Measurements from ENCODE around the gene EYA2. TPM values are rescaled to one million over a fixed set of nuclear protein-coding genes. Genes with fewer than 3 reads are reported as not detected.
A peak's percentile ranks its signal among the peaks of the same experiment; 100 is the strongest.

The EYA2 gene
- polyA plus RNA-seq, 1 experiment, result 4.0 TPM

- ChIA-PET CTCF (interaction anchor here (0.9 to 1.7 kb wide), 3 partner anchors 34 to 247 kb away, joined by 3 to 4 read pairs (median 4); no protein-coding TSS in a partner anchor), POLR2A (interaction anchor here (0.6 to 2.1 kb wide), 7 partner anchors 32 to 267 kb away, joined by 3 to 12 read pairs (median 4); no protein-coding TSS in a partner anchor)
- no peak for TF ChIP-seq CTCF (IDR thresholded peaks at IDR 0.05; ENCODE audit: low read depth, low read length)
- peak; percentile 88 for DNase-seq (ENCODE audit: low read depth, low spot score)
- Histone ChIP-seq H3K9me3 (ENCODE audit: control insufficient read depth, insufficient read depth, low read length) (no peaks in the 10 kb centered on the region), H3K4me3 (ENCODE audit: low read depth, low read length) (no peak overlapping the region), H3K27me3 (ENCODE audit: control insufficient read depth, insufficient read depth, low read length) (no peaks in the 10 kb centered on the region), H3K27ac (ENCODE audit: low read depth, low read length) (peak overlapping the region; percentile 47)
Measured at GRCh38 chr20:47019121-47019824, 124.6 kb downstream of the EYA2 start.

- peak; percentile 26; the same call in 1 of the 2 replicates for TF ChIP-seq CTCF (IDR thresholded peaks at IDR 0.05; ENCODE audit: low read depth, low read length)
- Histone ChIP-seq H3K4me3 (ENCODE audit: low read depth, low read length) (no peak overlapping the region), H3K27ac (ENCODE audit: low read depth, low read length) (no peak overlapping the region), H3K27me3 (ENCODE audit: control insufficient read depth, insufficient read depth, low read length) (no peaks in the 10 kb centered on the region), H3K9me3 (ENCODE audit: control insufficient read depth, insufficient read depth, low read length) (no peaks in the 10 kb centered on the region)
- DNase-seq (ENCODE audit: low read depth, low spot score), result peak; percentile 26
- ChIA-PET CTCF (interaction anchor here (0.6 to 1.7 kb wide), 9 partner anchors 125 to 707 kb away, joined by 3 to 10 read pairs (median 4); no protein-coding TSS in a partner anchor), POLR2A (interaction anchor here (0.6 to 2.1 kb wide), 2 partner anchors 35 to 66 kb away, joined by 3 to 12 read pairs; no protein-coding TSS in a partner anchor)
Measured at GRCh38 chr20:47020231-47020630, 125.6 kb downstream of the EYA2 start.

GRCh38 chr20:47021850-47022249 lies 127.2 kb downstream of the EYA2 start:
- ChIA-PET CTCF (no interaction called here), POLR2A (no interaction called here)
- no peak for TF ChIP-seq CTCF (IDR thresholded peaks at IDR 0.05; ENCODE audit: low read depth, low read length)
- no peak for DNase-seq (ENCODE audit: low read depth, low spot score)
- no peak overlapping the region for H3K27ac ChIP-seq (ENCODE audit: low read depth, low read length)
- H3K4me3 ChIP-seq (ENCODE audit: low read depth, low read length), result no peak overlapping the region
- no peaks in the 10 kb centered on the region for H3K9me3 ChIP-seq (ENCODE audit: control insufficient read depth, insufficient read depth, low read length)
- H3K27me3 ChIP-seq (ENCODE audit: control insufficient read depth, insufficient read depth, low read length), result no peaks in the 10 kb centered on the region

GRCh38 chr20:47024461-47024937 lies 129.9 kb downstream of the EYA2 start:
- H3K27ac ChIP-seq (ENCODE audit: low read depth, low read length), result peak overlapping the region; percentile 47
- DNase-seq (ENCODE audit: low read depth, low spot score), result peak; percentile 61
- H3K27me3 ChIP-seq (ENCODE audit: control insufficient read depth, insufficient read depth, low read length), result no peaks in the 10 kb centered on the region
- no peak for TF ChIP-seq CTCF (IDR thresholded peaks at IDR 0.05; ENCODE audit: low read depth, low read length)
- no peak overlapping the region for H3K4me3 ChIP-seq (ENCODE audit: low read depth, low read length)
- POLR2A ChIA-PET, result no interaction called here
- CTCF ChIA-PET, result interaction anchor here (0.8 to 2.0 kb wide), 2 partner anchors 87 to 272 kb away, joined by 4 to 5 read pairs; no protein-coding TSS in a partner anchor
- H3K9me3 ChIP-seq (ENCODE audit: control insufficient read depth, insufficient read depth, low read length), result peaks cover 6% of the 10 kb centered on the region; the same call in 1 of the 2 replicates

- TF ChIP-seq CTCF (IDR thresholded peaks at IDR 0.05; ENCODE audit: low read depth, low read length), result no peak
- POLR2A ChIA-PET, result no interaction called here
- CTCF ChIA-PET, result interaction anchor here (0.6 kb wide), 1 partner anchor 502 kb away, joined by 3 read pairs; no protein-coding TSS in a partner anchor
- Histone ChIP-seq H3K4me3 (ENCODE audit: low read depth, low read length) (no peak overlapping the region), H3K27ac (ENCODE audit: low read depth, low read length) (no peak overlapping the region), H3K27me3 (ENCODE audit: control insufficient read depth, insufficient read depth, low read length) (no peaks in the 10 kb centered on the region), H3K9me3 (ENCODE audit: control insufficient read depth, insufficient read depth, low read length) (peaks cover 6% of the 10 kb centered on the region; the same call in 1 of the 2 replicates)
- no peak for DNase-seq (ENCODE audit: low read depth, low spot score)
Measured at GRCh38 chr20:47027042-47027441, 132.4 kb downstream of the EYA2 start.
